ENCODE measurements around the gene PTCD2.
"Not testable (repeated sequence)": the region's sequence is repeated elsewhere in the genome, so short reads cannot be mapped to it uniquely, and the experiment has no call there.

PTCD2 gene
- total RNA-seq = 19.5 to 20.0 (median 19.9) reads per million in 3 experiments

GRCh38 chr5:72319976-72320752, at the start of gene PTCD2, which contains the start of gene MRPS27:
Gene PTCD2, plus strand, starts transcription at chr5:72320373. Its CDS starts 10 bp downstream, at chr5:72320383.
Gene MRPS27, minus strand, starts transcription at chr5:72320240. Its CDS starts 19 bp downstream, at chr5:72320221.
- DNase-seq = peak; percentile 95

- DNase-seq = no peak
Measured at GRCh38 chr5:72271702-72272101, 48.5 kb upstream of the PTCD2 start.

GRCh38 chr5:72272398-72272797, 47.8 kb upstream of the PTCD2 start:
- DNase-seq = no peak

- DNase-seq = no peak
Measured at GRCh38 chr5:72273547-72273946, 46.6 kb upstream of the PTCD2 start.

- DNase-seq = no peak
Measured at GRCh38 chr5:72276219-72276752, 43.9 kb upstream of the PTCD2 start.

GRCh38 chr5:72280581-72281069, 39.5 kb upstream of the PTCD2 start:
- no peak for DNase-seq

- no peak for DNase-seq
Measured at GRCh38 chr5:72281430-72281763, 38.8 kb upstream of the PTCD2 start.

GRCh38 chr5:72281764-72282499, 38.2 kb upstream of the PTCD2 start:
- DNase-seq = no peak

GRCh38 chr5:72282878-72283277, 37.3 kb upstream of the PTCD2 start:
- no peak for DNase-seq

GRCh38 chr5:72283358-72283757, 36.8 kb upstream of the PTCD2 start:
- no peak for DNase-seq

- no peak for DNase-seq
Measured at GRCh38 chr5:72284559-72285423, 35.4 kb upstream of the PTCD2 start.

GRCh38 chr5:72285424-72285821, 34.8 kb upstream of the PTCD2 start:
- DNase-seq = no peak

GRCh38 chr5:72286798-72287197, 33.4 kb upstream of the PTCD2 start:
- no peak for DNase-seq

GRCh38 chr5:72288924-72289323, 31.2 kb upstream of the PTCD2 start:
- DNase-seq = no peak

- DNase-seq = no peak
Measured at GRCh38 chr5:72290356-72291133, 29.6 kb upstream of the PTCD2 start.

- no peak for DNase-seq
Measured at GRCh38 chr5:72291601-72292000, 28.6 kb upstream of the PTCD2 start.

GRCh38 chr5:72292411-72292810, 27.8 kb upstream of the PTCD2 start:
- no peak for DNase-seq

- no peak for DNase-seq
Measured at GRCh38 chr5:72293495-72294055, 26.6 kb upstream of the PTCD2 start.

GRCh38 chr5:72294473-72294872, 25.7 kb upstream of the PTCD2 start:
- no peak for DNase-seq

- DNase-seq = no peak
Measured at GRCh38 chr5:72295539-72295938, 24.6 kb upstream of the PTCD2 start.

GRCh38 chr5:72296256-72296655, 23.9 kb upstream of the PTCD2 start:
- DNase-seq = no peak

- not testable (repeated sequence) for DNase-seq
Measured at GRCh38 chr5:72298136-72298535, 22.0 kb upstream of the PTCD2 start.
